ENCODE results near the gene SELENOK.

SELENOK gene

GRCh38 chr3:53841296-53841695 lies 50.4 kb downstream of the SELENOK start:
- no peak for DNase-seq

- no peak for DNase-seq
These were observed 54.3 kb downstream of the SELENOK start for GRCh38 chr3:53837331-53837730.

- DNase-seq, result no peak
These were observed 55.4 kb downstream of the SELENOK start for GRCh38 chr3:53836084-53836872.

- DNase-seq, result no peak
These were observed 56.4 kb downstream of the SELENOK start for GRCh38 chr3:53835257-53835656.

GRCh38 chr3:53834429-53835095 lies 57.1 kb downstream of the SELENOK start:
- DNase-seq, result no peak

All from NCI-H510A treated with DMSO at 0.1 percent for 48 hours (cell line).